H9 (cell line): ENCODE measurements around the gene AGTRAP. TPM values are rescaled to one million over a fixed set of nuclear protein-coding genes. Genes with fewer than 3 reads are reported as not detected.

Experiments
- DNase-seq: peaks from one replicate; pipeline ENCODE4 v3.0.0-alpha.2; 2017
- H2AFZ ChIP-seq: one replicate; pipeline ENCODE4 v1.6.1; 2013; ENCODE audit warnings: mild to moderate bottlenecking, low read length, control low read depth, moderate library complexity
- H2AK5ac ChIP-seq: 2 replicates; pipeline ENCODE4 v1.6.1; 2013; ENCODE audit warnings: low read length, control low read depth, mixed read lengths; ENCODE audit not compliant: insufficient read length
- H2BK120ac ChIP-seq: one replicate; pipeline ENCODE4 v1.6.1; 2013; ENCODE audit warnings: low read depth, mild to moderate bottlenecking, low read length, control low read depth, inconsistent platforms; ENCODE audit not compliant: poor library complexity, severe bottlenecking
- H2BK12ac ChIP-seq: 2 replicates; pipeline ENCODE4 v1.6.1; 2013; ENCODE audit warnings: low read length, control low read depth, mixed read lengths, low read depth; ENCODE audit not compliant: insufficient read length
- H2BK15ac ChIP-seq: 2 replicates; pipeline ENCODE4 v1.6.1; 2013; ENCODE audit warnings: low read depth, low read length, control low read depth
- H2BK20ac ChIP-seq: one replicate; pipeline ENCODE4 v1.6.1; 2013; ENCODE audit warnings: low read depth, mild to moderate bottlenecking, low read length, control low read depth, inconsistent platforms; ENCODE audit not compliant: poor library complexity, severe bottlenecking
- H2BK5ac ChIP-seq: 2 replicates; pipeline ENCODE4 v1.6.1; 2013; ENCODE audit warnings: low read length, control low read depth, mixed read lengths; ENCODE audit not compliant: insufficient read length
- H3K14ac ChIP-seq: 2 replicates; pipeline ENCODE4 v1.6.1; 2013; ENCODE audit warnings: low read length, control low read depth; ENCODE audit not compliant: insufficient read depth
- H3K18ac ChIP-seq: 2 replicates; pipeline ENCODE4 v1.6.1; 2013; ENCODE audit warnings: low read depth, mild to moderate bottlenecking, mixed read lengths, low read length, control low read depth; ENCODE audit not compliant: insufficient read length
- H3K23ac ChIP-seq: 2 replicates; pipeline ENCODE4 v1.6.1; 2013; ENCODE audit warnings: low read length, control low read depth, mixed read lengths, low read depth; ENCODE audit not compliant: insufficient read length
- H3K23me2 ChIP-seq: 2 replicates; pipeline ENCODE4 v1.6.1; 2013; ENCODE audit warnings: low read depth, mild to moderate bottlenecking, mixed read lengths, low read length, control low read depth; ENCODE audit not compliant: insufficient read length, poor library complexity, severe bottlenecking
- H3K27ac ChIP-seq: 2 replicates; pipeline ENCODE4 v1.5.1; 2013; ENCODE audit warnings: low read length, control low read depth, mixed read lengths, low read depth; ENCODE audit not compliant: insufficient read length
- H3K27me3 ChIP-seq: 2 replicates; pipeline ENCODE4 v1.6.1; 2013; ENCODE audit warnings: low read length, control low read depth, inconsistent platforms; ENCODE audit not compliant: insufficient read depth
- H3K4ac ChIP-seq: 2 replicates; pipeline ENCODE4 v1.6.1; 2013; ENCODE audit warnings: low read depth, mild to moderate bottlenecking, control low read depth, inconsistent platforms, low read length, moderate library complexity
- H3K4me1 ChIP-seq: 2 replicates; pipeline ENCODE4 v1.6.1; 2013; ENCODE audit warnings: low read length, control low read depth, inconsistent platforms; ENCODE audit not compliant: insufficient read depth
- H3K4me2 ChIP-seq: 2 replicates; pipeline ENCODE4 v1.6.1; 2013; ENCODE audit warnings: low read length, control low read depth, mixed read lengths; ENCODE audit not compliant: insufficient read length, insufficient read depth
- H3K56ac ChIP-seq: 2 replicates; pipeline ENCODE4 v1.6.1; 2013; ENCODE audit warnings: low read depth, mild to moderate bottlenecking, mixed read lengths, low read length, control low read depth; ENCODE audit not compliant: insufficient read length
- H3K79me1 ChIP-seq: 2 replicates; pipeline ENCODE4 v1.6.1; 2013; ENCODE audit warnings: low read depth, mild to moderate bottlenecking, moderate library complexity, low read length, control low read depth, inconsistent platforms; ENCODE audit not compliant: insufficient read depth, poor library complexity, severe bottlenecking
- H3K79me2 ChIP-seq: 2 replicates; pipeline ENCODE4 v1.6.1; 2013; ENCODE audit warnings: low read length, control low read depth, inconsistent platforms; ENCODE audit not compliant: insufficient read depth
- H3K9ac ChIP-seq: 2 replicates; pipeline ENCODE4 v1.6.1; 2013; ENCODE audit warnings: low read length, control low read depth, mixed read lengths; ENCODE audit not compliant: insufficient read length; ENCODE audit errors: extremely low read depth
- H3K9me3 ChIP-seq: one replicate; pipeline ENCODE4 v1.6.1; 2013; ENCODE audit warnings: low read depth, low read length, inconsistent platforms; ENCODE audit not compliant: control insufficient read depth
- H3T11ph ChIP-seq: one replicate; pipeline ENCODE4 v1.6.1; 2013; ENCODE audit warnings: mild to moderate bottlenecking, low read length, control low read depth, inconsistent platforms
- H4K20me1 ChIP-seq: one replicate; pipeline ENCODE4 v1.6.1; 2013; ENCODE audit not compliant: control insufficient read depth, insufficient read length, insufficient read depth
- H4K5ac ChIP-seq: 2 replicates; pipeline ENCODE4 v1.6.1; 2013; ENCODE audit warnings: low read depth, mild to moderate bottlenecking, mixed read lengths, low read length, control low read depth; ENCODE audit not compliant: insufficient read length
- H4K8ac ChIP-seq: replicated peaks from 2 replicates; pipeline ENCODE4 v1.6.1; 2013; ENCODE audit warnings: low read length, control low read depth, mixed read lengths, low read depth; ENCODE audit not compliant: insufficient read length
- H4K91ac ChIP-seq: 2 replicates; pipeline ENCODE4 v1.6.1; 2013; ENCODE audit warnings: low read depth, mild to moderate bottlenecking, moderate library complexity, mixed read lengths, low read length, control low read depth; ENCODE audit not compliant: insufficient read length
- H3K27ac Mint-ChIP-seq, 3 experiments: 2 replicates in 2 of 3; 3 replicates in 1 of 3; pipeline ENCODE4 v1.8.0; 2020 to 2021; ENCODE audit warnings: mixed read lengths in 3 of 3, mild to moderate bottlenecking in 1 of 3, moderate library complexity in 1 of 3
- H3K27me3 Mint-ChIP-seq: 2 replicates; pipeline ENCODE4 v1.8.0; 2021; ENCODE audit warnings: low read depth, mild to moderate bottlenecking, moderate library complexity, mixed read lengths
- H3K36me3 Mint-ChIP-seq, 3 experiments: 2 replicates in 2 of 3; 3 replicates in 1 of 3; pipeline ENCODE4 v1.8.0; 2020 to 2021; ENCODE audit warnings: low read depth in 3 of 3, mixed read lengths in 3 of 3; ENCODE audit not compliant: insufficient read depth in 1 of 3
- H3K4me1 Mint-ChIP-seq, 2 experiments: 2 replicates each; pipeline ENCODE4 v1.8.0; 2020; ENCODE audit warnings: mixed read lengths in 2 of 2
- H3K4me3 Mint-ChIP-seq, 2 experiments: 2 replicates in 1 of 2; 3 replicates in 1 of 2; pipeline ENCODE4 v1.8.0; 2020 to 2021; ENCODE audit warnings: mild to moderate bottlenecking in 2 of 2, mixed read lengths in 2 of 2, moderate library complexity in 1 of 2
- H3K9me3 Mint-ChIP-seq, 2 experiments: 2 replicates in 1 of 2; 3 replicates in 1 of 2; pipeline ENCODE4 v1.8.0; 2020; ENCODE audit warnings: mild to moderate bottlenecking in 2 of 2, mixed read lengths in 2 of 2, moderate library complexity in 1 of 2
- WGBS: extraction: QIAGEN DNeasy Blood & Tissue Kit; methylation state at CpG from one replicate; pipeline ENCODE4 v1.1.7; 2013; ENCODE audit warnings: missing lambda C conversion rate, low lambda C conversion rate, mixed read lengths; ENCODE audit not compliant: insufficient read length; ENCODE audit errors: extremely low coverage; 5-methylcytosine and 5-hydroxymethylcytosine counted together
- total RNA-seq: library from RNA; stranded (reverse); gene quantifications from 2 replicates; pipeline ENCODE4 v1.2.1, GENCODE V29; 2021
- TF ChIP-seq, protein P1 (sequence below): fragments of 200-600 bp; sonication (generic); conservative IDR thresholded peaks from 3 replicates; pipeline ENCODE4 v1.8.0; 2021; ENCODE audit warnings: antibody characterized with exemption, mild to moderate bottlenecking

Gene AGTRAP
- total RNA-seq, 1 experiment from 2014 or later: 60.9 TPM

DNA sequence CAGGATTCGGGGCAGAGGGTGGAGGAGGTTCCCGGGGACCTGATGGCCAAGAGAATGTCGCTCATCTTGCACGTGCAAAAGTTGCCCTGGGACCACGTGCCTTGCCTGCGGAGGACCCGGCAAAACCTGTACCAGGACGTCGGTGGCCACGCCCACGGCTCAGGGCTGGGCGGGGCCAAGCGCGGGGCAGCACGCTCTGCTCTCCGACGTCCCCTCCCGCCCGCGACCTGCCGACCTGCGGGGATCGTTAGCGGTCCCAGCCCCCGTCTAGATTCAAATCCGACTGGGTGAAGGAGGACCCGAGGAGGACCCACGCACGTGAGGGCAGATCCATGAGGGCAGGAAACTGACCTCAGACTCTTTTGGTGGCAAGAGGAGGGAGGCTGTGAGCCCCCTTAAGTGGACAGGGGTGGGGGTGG lies 26.1 kb downstream of the AGTRAP start, which contains the start of gene C1orf167:
Gene C1orf167 (plus strand): TSS at position 206 of the 419 bp plus-strand sequence. CDS start 2,208 bp downstream, outside the sequence.
- Histone ChIP-seq H3K79me1 (no peaks in the 10 kb centered on the region), H3K4me2 (peak within 1 kb of the TSS; percentile 62), H4K5ac (no peak within 1 kb of the TSS), H2BK5ac (no peak within 1 kb of the TSS), H2BK15ac (peak within 1 kb of the TSS; percentile 30; the same call in 1 of the 2 replicates), H2AK5ac (no peak within 1 kb of the TSS), H3K27me3 (peaks cover 16% of the 10 kb centered on the region; the same call in 1 of the 2 replicates), H2BK120ac (no peak within 1 kb of the TSS), H3K79me2 (no peaks in the 10 kb centered on the region), H3K4ac (no peak within 1 kb of the TSS), H3K56ac (no peak within 1 kb of the TSS), H3K14ac (no peak within 1 kb of the TSS), H3K9ac (no peak within 1 kb of the TSS), H3T11ph (no peak within 1 kb of the TSS), H3K23me2 (no peaks in the 10 kb centered on the region), H4K8ac (no peak within 1 kb of the TSS), H3K9me3 (no peaks in the 10 kb centered on the region), H2BK12ac (no peak within 1 kb of the TSS), H3K27ac (no peak within 1 kb of the TSS), H3K4me1 (no peaks in the 10 kb centered on the region), H2BK20ac (no peak within 1 kb of the TSS), H4K20me1 (no peaks in the 10 kb centered on the region), H4K91ac (no peak within 1 kb of the TSS), H2AFZ (no peak within 1 kb of the TSS), H3K18ac (peak within 1 kb of the TSS; percentile 11), H3K23ac (no peak within 1 kb of the TSS)
- peaks cover 10 to 18% of the 10 kb centered on the region in 2 experiments for H3K4me1 Mint-ChIP-seq
- no CpG with 5 or more reads among the region's 29 CpGs for WGBS
- peak; percentile 70 for DNase-seq
- H3K36me3 Mint-ChIP-seq: no peaks in the 10 kb centered on the region; a peak in 1 of 7 replicates
- H3K9me3 Mint-ChIP-seq: peaks cover 6 to 8% of the 10 kb centered on the region in 2 experiments; a peak in 4 of 5 replicates
- peak within 1 kb of the TSS in 1 of 3 experiments; percentile 66; a peak in 2 of 7 replicates for H3K27ac Mint-ChIP-seq
- peak within 1 kb of the TSS; percentile 5 to 73; a peak in 4 of 5 replicates for H3K4me3 Mint-ChIP-seq
- peaks cover 75% of the 10 kb centered on the region for H3K27me3 Mint-ChIP-seq
- TF ChIP-seq, protein P1, sequence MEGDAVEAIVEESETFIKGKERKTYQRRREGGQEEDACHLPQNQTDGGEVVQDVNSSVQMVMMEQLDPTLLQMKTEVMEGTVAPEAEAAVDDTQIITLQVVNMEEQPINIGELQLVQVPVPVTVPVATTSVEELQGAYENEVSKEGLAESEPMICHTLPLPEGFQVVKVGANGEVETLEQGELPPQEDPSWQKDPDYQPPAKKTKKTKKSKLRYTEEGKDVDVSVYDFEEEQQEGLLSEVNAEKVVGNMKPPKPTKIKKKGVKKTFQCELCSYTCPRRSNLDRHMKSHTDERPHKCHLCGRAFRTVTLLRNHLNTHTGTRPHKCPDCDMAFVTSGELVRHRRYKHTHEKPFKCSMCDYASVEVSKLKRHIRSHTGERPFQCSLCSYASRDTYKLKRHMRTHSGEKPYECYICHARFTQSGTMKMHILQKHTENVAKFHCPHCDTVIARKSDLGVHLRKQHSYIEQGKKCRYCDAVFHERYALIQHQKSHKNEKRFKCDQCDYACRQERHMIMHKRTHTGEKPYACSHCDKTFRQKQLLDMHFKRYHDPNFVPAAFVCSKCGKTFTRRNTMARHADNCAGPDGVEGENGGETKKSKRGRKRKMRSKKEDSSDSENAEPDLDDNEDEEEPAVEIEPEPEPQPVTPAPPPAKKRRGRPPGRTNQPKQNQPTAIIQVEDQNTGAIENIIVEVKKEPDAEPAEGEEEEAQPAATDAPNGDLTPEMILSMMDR: no peak
